ENCODE results near the gene EDEM3.

EDEM3 gene

DNA sequence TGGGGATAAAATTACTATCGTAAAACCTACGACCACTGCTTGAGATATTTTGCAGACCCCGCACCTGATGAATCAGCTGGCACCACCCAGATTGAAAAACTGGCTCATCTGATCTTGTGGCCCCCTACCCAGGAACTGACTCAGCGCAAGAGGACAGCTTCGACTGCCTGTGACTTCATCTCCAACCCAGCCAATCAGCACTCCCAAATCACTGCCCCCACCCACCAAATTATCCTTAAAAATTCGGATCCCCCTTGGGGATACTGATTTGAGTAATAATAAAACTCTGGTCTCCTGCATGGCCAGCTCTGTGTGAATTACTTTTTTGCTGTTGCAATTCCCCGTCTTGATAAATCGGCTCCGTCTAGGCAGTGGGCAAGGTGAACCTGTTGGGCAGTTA is 81.4 kb downstream of the EDEM3 start:
- DNase-seq (ENCODE audit: low read depth in 3 of 3): no peak

DNA sequence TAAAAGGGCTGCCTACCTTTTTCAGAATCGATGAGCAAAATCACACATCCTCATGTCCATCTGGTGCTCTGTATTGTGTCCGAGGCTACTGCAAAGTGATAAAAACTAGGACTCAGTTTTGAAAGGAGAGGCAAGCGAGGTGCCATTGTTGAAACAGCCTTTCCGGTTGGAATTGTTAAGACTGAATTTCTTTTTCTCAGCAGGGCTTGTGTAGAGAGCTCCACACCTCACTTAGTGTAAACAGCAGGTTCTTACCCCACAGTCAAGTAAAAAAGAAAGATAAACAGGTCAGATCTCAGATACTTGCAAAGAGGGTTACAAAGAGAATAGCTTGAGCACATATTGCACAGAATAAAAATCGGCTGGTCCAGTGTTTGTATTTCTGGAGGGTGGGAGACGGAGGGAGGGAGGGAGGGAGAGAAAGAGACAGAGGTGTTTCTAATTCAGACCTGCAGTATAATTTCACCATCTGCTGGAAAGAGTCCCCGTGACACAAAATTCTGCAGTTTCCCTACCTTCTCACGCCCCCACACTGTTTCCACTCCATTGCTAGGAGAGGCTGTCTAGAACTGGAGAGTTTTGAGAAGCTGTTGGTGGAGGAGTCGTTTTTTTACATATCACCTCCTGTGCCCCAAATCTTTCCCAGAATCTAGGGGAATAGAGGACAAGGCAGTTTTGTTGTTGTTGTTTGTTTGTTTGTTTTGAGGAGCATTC is 82.5 kb downstream of the EDEM3 start:
- DNase-seq (ENCODE audit: low read depth in 3 of 3): no peak

DNA sequence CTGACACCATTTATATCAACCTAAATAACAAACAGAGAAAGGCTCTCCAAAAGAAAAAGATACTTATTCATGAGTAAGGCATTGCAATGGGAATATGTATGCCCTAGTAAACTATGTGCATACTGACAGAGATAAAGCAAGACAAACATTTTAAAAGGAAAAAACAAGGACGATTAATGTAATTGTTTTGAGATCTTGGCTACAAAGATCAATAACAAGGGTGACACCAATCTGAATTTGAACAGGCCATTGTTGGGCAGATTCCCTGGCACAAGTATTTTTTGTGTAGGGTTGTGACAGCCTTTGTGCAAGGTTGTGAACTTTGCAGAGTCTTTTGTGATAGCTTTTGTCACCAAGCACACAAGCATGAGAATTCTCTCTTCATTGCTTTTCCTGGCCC is 85.3 kb downstream of the EDEM3 start:
- DNase-seq (ENCODE audit: low read depth in 3 of 3): no peak

DNA sequence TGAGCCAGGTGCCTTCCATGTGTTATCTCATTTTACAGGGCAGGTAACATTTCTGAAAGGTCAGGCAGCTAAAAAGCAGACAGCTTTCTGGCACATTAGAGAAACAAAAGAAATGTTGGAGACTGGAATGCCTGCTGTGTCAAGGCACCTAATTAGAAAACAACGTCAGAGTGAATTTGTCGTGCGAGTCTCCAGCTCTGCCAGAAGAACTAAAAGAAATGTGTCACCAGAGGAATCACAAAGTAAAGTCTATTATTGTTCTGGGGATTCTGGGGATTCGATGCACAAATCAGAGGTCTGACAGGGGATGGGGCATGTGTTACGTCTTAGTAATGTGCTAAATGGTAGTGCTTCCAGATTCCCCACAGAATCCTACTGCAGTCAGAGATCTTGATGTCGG is 89.3 kb downstream of the EDEM3 start:
- no peak for DNase-seq (ENCODE audit: low read depth in 3 of 3)

DNA sequence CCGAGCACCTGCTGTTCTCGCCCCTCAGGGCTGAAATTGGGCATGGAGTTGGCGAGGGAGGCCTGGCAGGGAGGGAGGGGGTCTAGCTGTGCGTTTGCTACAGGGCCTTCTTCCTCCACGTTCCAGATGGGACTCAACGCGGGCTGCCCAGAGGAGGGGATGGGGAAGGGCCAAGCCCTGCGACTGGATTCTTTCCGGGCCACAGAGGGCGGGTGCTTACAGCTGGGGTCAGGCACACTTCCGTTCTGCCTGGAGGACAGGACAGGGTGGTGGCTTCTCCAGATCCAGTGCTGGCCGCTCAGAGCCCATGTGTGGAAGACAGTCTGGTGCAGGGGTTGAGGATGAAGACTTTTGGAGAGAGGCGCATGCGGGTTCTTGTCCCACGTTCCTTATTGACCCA is 90.0 kb downstream of the EDEM3 start:
- no peak for DNase-seq (ENCODE audit: low read depth in 3 of 3)

DNA sequence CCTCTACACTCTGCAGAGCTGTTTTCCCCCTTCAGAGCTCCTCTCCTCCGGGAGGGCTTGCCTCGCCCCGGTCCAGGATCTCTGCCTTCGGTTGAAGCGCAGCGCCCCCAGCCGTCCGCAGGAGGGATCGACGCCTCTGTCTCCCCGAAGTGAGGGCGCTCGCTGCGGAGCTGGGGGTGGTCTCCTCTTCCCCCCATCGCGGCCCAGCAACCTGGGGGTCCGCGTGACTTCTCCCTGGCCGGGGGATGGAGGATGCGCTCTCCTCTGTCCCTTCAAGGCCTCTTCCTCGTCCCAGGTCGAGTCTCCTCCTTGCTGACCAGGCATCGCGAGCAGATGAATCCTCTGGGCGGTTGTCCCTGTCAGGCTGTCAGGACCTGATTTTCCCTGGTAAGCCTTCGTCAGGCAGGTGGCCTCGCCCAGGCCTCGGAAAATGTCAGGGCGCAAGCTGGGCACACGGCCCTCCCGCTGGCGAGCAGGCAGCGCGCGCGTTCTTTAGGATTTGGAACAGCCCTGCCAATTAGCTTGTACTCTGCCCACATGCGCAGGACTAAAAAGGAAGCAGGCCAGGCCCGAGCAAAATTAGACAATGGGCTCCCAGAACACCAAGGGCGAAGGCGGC is 90.5 kb downstream of the EDEM3 start:
- peak in 2 of 3 experiments; percentile 3 to 7 for DNase-seq (ENCODE audit: low read depth in 3 of 3)

DNA sequence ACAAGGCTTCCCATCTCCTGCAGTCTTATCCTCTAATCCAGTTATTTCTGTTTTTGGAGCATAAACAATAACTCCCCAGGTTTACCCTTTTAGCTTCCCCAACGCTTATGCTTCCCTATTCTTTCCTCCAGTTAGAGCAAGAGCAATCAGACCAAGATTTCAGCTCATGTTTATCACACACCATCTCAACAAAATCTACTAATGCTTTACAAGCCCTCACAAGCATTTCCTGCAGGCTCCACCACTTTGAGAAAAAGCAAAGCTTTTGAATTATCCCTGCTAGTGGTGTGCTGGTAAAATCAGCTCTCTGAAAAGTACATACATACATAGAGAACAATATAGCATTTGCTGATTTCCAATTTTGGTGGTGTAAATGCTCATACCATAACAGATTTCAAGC is 92.9 kb downstream of the EDEM3 start:
- no peak for DNase-seq (ENCODE audit: low read depth in 3 of 3)

DNA sequence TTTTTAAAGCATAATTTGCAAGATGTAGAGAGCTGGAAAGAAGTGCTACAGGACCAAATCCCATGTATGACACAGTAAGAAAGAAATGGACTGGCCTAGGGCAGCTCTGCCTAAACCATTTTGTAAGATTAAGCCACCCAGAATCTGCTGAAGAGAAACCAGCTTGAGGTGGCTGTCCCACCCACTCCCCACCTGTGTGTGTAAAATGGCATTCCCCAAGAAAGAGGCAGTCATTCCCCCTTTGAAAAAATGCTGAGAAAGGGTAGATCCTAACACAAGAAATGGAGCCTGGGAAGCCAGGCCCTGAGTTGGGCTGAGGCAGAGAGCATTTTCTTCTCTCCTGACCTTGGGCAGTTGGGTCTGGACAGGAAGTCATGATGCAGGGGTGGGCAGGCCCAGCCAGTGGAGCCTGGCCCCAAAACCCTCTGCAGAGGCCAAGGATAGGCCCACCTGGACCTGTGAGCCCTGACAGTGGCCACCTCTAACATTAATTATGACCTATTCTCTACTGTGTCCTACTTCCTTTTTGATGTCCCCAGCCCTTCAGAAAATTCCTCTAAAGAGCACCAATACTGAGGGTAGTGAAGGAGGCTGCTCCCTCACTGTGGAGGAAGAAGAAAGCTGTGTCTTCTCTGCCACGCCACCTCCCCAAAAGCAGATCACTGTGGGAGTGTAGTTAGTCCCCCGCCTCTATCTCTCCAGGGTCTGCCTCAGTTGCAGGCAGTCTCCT is 94.0 kb downstream of the EDEM3 start:
- no peak for DNase-seq (ENCODE audit: low read depth in 3 of 3)

DNA sequence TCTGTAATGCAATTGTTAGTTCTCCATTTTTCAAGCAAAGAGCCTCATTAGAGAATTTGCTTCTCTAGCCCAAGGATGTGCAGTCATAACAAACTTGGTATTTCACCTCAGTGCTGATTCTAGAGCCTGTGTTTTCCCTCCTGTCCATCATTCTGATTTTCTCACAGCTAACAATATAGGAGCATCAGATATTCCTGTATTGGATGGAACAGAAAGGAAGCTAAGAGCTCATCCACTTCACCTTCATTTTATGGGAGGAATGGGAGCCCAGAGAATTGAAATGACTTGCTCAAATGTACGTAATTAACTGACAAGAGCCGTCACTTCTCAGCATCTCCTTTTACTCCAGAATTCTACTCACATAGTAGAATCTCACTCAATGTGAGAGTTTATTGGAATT is 96.6 kb downstream of the EDEM3 start:
- DNase-seq (ENCODE audit: low read depth in 3 of 3): no peak

DNA sequence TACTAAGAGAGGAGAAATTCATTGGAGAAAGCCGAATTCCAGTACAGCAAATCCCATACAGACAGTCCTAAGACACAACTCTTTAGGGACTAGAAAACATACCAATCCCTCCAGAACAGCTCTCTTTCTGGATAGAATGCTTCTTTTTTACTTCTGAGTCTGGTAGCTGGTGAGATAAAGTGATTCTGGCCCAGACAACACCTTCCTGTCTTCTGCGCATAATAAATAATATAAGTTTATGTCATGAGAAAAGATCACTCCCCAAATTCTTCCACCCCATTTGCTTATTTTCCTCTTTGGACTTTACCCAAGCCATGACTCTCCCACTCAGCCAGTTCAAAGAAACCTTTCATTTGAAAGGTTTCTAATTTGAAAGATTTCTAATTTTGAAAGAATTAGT is 98.4 kb downstream of the EDEM3 start:
- no peak for DNase-seq (ENCODE audit: low read depth in 3 of 3)

DNA sequence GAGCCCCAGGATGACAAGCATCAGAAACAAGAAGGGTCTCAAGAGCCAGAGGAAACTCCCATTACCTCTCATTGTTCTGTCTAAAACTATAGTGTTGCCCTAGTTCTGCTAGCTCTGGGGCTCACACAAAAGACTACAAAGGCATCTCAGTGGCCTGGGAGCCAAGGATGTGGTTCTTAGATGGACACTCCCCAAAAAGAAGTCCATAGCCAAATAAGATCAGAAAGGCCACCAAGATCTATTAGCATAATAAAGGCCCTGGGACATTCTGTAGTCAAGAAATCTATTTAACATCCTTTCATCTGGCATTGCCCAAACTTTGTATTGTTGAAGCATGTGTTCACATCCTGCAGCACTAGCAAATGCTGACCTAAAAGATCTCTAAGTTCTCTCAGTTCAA is 99.5 kb downstream of the EDEM3 start:
- no peak for DNase-seq (ENCODE audit: low read depth in 3 of 3)

DNA sequence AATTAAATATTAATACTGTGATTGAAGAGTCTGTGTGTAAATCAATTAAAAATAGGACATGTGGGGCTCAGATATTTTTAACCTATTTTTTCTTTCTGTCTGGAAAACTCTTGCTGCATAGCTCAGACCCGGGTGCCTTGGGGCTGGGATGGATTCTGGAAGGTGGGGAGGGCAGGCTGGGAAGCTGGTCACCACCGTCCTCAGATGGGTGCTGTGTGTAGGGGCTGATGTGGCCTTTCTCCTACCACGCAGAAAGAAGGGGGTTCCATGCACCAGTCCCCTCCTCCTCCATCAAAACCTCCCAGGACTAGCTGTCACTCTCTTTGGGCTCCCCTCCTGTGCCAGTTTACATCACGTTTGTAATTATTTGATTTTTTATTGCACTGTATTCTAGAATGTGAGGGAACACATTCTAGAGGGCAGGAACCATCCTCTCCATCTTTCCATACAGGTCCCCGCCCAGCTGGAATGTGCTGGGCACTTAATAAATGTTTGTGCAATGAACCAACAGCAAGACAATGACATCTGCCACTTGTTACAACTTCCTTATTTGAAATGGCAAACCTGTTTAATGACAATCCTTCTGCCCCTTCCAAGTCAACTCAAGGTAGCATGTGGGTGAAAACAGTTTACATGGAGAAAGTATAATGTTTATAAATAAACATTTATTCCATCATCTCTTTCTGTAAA is 104.3 kb downstream of the EDEM3 start:
- no peak for DNase-seq (ENCODE audit: low read depth in 3 of 3)

DNA sequence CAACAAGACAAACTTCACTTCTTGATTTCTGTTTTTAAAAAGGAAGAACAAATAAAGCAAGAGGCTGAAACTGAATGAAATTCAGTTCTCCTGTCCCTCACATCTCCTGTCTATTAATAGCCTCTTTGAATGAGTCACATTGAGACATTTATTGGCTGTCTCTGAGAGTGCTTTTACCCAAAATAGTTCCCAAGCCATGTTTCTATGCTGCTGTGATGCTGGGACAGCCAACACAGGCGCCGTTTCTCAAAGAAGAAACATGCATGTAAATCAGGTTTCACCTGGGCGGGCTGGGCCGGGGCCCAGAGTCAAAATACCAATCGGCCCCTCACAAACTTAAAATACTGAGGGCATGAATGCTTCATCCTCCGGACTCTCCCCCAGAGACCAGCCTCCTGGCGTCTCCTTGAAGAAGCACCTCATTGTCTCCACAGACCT is 105.2 kb downstream of the EDEM3 start:
- no peak for DNase-seq (ENCODE audit: low read depth in 3 of 3)

DNA sequence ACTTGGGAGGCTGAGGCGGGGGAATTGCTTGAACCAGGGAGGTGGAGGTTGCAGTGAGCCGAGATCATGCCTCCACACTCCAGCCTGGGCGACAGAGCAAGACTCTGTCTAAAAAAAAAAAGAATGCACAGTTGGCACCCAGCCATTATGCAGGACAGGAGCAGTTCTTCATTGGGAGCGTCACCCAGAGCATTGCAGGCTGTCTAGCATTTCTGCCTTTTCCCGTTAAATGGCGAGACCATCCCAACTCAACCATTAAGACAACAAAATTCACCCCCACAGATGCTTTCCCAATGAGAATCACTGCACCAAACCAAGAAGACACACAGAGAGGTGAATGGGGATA is 105.8 kb downstream of the EDEM3 start:
- DNase-seq (ENCODE audit: low read depth in 3 of 3): no peak

DNA sequence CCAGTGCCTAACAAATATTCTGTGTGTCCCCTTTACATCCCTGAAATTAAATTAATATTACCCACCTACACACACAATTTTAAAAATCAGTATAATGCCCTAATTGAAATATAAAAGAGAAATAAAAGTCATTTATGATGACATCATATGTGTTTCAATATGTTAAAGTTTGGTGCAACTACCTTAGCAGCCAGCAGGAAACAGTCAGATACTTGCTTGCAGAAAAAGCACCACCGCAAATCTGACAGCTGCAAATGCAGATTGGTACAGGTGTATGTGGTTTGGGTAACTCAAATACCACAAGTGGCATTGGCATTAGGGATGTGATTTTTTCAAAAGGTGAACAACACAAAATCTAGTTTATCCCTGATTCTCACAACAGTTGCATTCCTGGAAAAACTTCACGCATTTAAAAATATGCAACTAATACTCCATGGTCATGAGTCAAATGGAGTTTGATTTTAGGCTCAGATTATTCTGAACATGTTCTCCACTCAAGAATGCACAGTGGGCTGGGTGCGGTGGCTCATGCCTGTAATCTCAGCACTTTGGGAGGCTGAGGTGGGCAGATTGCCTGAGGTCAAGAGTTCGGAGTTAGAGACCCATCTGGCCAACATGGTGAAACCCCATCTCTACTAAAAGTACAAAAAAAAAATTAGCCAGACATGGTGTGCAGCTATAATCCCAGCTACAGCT is 106.3 kb downstream of the EDEM3 start:
- no peak for DNase-seq (ENCODE audit: low read depth in 3 of 3)

DNA sequence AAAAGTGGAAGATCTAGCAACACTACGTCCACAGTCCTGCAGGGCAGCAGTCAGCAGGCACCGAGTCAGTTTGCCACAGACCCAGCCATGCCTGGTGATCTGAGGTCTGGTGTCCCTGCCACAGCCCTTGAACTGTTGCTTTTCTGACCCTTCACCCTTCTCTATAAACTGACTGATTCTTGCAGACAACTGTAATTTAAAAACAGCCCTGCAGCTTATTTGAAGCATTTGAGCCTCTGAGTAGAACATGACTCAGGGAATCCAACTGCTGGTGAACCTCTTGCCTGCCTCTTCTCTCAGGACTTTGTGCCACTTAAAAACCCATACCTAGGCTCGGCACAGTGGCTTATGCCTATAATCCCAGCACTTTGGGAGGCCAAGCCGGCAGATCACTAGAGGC is 107.2 kb downstream of the EDEM3 start:
- no peak for DNase-seq (ENCODE audit: low read depth in 3 of 3)

DNA sequence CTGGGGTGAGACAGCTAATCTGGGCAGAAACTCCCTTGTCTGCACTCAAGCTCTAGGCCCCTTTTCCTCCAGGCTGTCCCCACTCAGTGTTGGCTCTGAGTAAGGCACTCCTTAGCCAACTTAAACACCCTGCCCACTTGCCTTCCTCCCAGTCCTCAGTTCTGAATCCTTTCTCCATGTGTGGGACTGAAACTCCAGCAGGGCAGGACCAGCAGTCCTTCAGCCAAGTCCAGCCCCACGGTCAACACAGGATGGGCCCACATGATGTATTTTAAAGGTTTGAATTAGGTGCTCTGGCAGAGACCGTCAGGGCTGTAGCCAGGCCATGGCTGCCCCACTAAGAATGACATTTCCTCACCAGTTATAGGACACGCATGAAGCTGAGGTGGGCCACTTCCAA is 107.8 kb downstream of the EDEM3 start:
- no peak for DNase-seq (ENCODE audit: low read depth in 3 of 3)

DNA sequence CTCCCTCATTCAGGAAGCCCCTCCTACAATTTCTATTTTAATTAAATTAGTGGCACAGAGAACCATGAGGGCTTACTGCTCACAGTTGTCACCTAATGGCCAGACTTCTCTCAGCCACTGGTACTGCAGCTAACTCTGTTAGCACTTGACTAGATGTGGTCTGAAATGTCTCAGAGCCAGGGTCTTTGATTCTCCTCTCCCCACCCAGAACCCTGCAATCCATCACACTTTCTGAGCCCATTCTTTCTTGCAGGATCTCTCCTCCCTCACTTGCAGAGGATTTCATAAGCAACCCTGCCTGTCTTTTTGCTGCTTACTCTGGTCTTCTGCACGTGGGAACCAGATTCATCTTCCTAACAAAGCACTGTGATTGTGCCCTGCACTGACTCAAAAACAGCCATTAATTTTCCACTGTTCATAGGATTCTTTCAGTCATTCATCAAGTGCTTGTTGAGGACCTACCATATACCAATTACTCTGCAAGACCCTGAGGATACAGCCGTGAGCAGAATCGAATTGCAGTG is 108.4 kb downstream of the EDEM3 start:
- no peak for DNase-seq (ENCODE audit: low read depth in 3 of 3)

DNA sequence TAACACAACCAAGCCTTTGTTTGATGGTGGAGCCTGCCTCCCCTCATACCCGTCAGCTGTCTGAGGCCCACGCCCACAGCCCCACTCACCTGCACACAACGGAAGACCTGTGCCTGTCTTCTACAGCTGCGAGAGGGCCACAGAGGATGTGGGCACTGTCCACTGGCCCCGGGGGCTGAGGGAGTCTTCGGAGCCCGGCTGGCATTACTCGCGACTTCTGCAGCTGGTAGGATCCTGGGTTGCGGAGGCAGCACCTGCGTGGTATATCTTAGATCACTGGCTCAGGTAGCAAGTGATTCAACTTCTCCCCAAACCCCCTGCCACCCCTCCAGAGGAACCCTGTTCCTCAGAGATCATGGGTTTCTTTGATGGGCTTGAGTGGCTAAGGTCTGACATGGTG is 109.9 kb downstream of the EDEM3 start:
- DNase-seq (ENCODE audit: low read depth in 3 of 3): no peak

DNA sequence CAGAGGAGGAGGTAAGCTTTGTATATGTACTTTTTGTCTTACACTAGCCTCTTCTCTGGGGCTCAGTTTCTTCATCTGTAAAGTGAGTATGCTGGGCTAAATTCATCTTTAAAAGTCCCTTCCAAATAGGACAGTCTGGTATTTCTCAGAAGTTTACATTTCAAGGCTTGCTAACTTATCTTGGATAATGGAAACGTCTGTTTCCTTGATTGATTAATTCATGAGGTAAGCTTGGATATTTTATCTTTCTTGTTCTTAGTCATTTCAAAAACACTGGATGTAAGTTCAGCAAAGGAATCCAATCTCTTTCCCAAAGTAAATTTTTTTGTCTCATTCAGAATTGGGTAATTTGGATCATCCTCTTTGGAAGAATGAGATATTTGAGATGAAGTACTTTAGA is 111.0 kb downstream of the EDEM3 start:
- DNase-seq (ENCODE audit: low read depth in 3 of 3): no peak

DNA sequence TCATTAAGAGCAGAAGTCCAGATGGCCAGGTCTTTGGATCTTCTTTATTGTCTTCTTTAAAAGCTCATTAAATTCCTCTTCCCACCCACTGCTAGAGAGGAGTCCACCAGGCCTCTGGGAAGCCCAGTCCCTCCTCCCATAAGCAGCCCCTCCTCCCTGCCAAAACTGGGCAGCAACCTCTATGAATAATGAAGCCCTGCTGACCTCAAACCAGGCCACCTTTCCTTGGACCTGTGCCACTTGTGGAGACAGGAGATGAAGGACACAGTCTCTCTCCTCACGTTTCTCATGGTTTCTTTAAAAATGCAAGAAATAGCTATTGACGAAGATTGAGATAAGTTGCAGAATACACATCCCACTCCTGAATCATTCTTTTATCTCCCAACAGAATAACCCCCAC is 112.8 kb downstream of the EDEM3 start:
- no peak for DNase-seq (ENCODE audit: low read depth in 3 of 3)

DNA sequence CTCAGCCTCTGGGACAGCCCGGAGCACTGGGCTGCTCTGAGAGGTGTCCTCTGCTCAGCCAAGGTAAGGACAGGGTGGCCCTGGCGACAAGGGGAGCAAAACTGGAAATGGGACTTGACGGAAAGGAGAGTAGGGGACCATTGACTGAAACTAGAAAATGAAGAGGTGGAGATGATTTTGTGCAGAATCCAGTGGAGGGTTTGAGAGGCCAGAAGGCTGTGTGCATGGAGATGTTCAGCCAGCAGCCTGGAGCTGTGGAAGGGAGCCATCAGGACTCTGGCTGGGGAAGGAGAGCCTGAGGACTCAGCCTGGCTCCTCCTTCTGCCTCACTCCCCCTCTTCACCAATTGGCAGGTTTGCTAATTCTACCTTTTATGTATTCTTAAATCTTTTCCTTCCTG is 114.2 kb downstream of the EDEM3 start:
- no peak for DNase-seq (ENCODE audit: low read depth in 3 of 3)

Data from stimulated activated CD4-positive, alpha-beta T cell treated with anti-CD3 and anti-CD28 coated beads, TNF-alpha, amount 100 ng/mL, for 4 hours (primary cell).